Stimulated activated CD4-positive, alpha-beta T cell treated with anti-CD3 and anti-CD28 coated beads, Interleukin-12 subunit alpha, Interleukin-12 subunit beta, amount 100 ng/mL, for 4 hours (primary cell): ENCODE results near the gene ATOH8.
A peak's percentile ranks its signal among the peaks of the same experiment; 100 is the strongest.

ENCODE experiments used
- DNase-seq: peaks from one replicate; pipeline ENCODE4 v3.0.0-alpha.2; 2020

ATOH8 gene

GRCh38 chr2:85718885-85719492 lies 34.8 kb upstream of the ATOH8 start:
- DNase-seq = no peak

GRCh38 chr2:85719609-85720240 lies 34.1 kb upstream of the ATOH8 start:
- DNase-seq = no peak

GRCh38 chr2:85720533-85720932 lies 33.3 kb upstream of the ATOH8 start:
- DNase-seq = no peak

GRCh38 chr2:85721641-85722040 lies 32.1 kb upstream of the ATOH8 start:
- no peak for DNase-seq

GRCh38 chr2:85722519-85722918 lies 31.3 kb upstream of the ATOH8 start:
- no peak for DNase-seq

GRCh38 chr2:85723707-85724360 lies 30.0 kb upstream of the ATOH8 start:
- no peak for DNase-seq

- DNase-seq = no peak
Measured at GRCh38 chr2:85724731-85725181, 29.0 kb upstream of the ATOH8 start.

- no peak for DNase-seq
Measured at GRCh38 chr2:85725451-85725850, 28.3 kb upstream of the ATOH8 start.

GRCh38 chr2:85727798-85728197 lies 26.0 kb upstream of the ATOH8 start:
- DNase-seq = no peak

GRCh38 chr2:85728342-85728741 lies 25.4 kb upstream of the ATOH8 start:
- DNase-seq = no peak

- peak; percentile 79 for DNase-seq
Measured at GRCh38 chr2:85728883-85729824, 24.6 kb upstream of the ATOH8 start.

- DNase-seq = no peak
Measured at GRCh38 chr2:85729825-85730510, 23.8 kb upstream of the ATOH8 start.

- no peak for DNase-seq
Measured at GRCh38 chr2:85730686-85731230, 23.0 kb upstream of the ATOH8 start.

GRCh38 chr2:85731606-85732005 lies 22.2 kb upstream of the ATOH8 start:
- DNase-seq = no peak

- no peak for DNase-seq
Measured at GRCh38 chr2:85732467-85733120, 21.2 kb upstream of the ATOH8 start.

GRCh38 chr2:85733121-85733960 lies 20.4 kb upstream of the ATOH8 start:
- DNase-seq = no peak

- DNase-seq = no peak
Measured at GRCh38 chr2:85734015-85734414, 19.8 kb upstream of the ATOH8 start.

GRCh38 chr2:85734942-85735608 lies 18.7 kb upstream of the ATOH8 start:
- no peak for DNase-seq

GRCh38 chr2:85735691-85736090 lies 18.1 kb upstream of the ATOH8 start:
- DNase-seq = no peak
